K562 treated with DMSO at 1 percent for 24 hours (cell line): Measurements from ENCODE around the gene GPR101. TPM values are rescaled to one million over a fixed set of nuclear protein-coding genes. Genes with fewer than 3 reads are reported as not detected.

ENCODE experiments used
- total RNA-seq: library from RNA; unstranded; fragments of 300-600 nt; gene quantifications from 2 replicates; pipeline ENCODE4 v1.2.3, GENCODE V29; 2022; ENCODE audit warnings: low read depth; ENCODE audit not compliant: insufficient read depth

GPR101 gene
- total RNA-seq, result not detected in 2 replicates

GRCh38 chrX:137033774-137034507 is at the start of gene GPR101:
GPR101 (minus strand) TSS chrX:137033995; CDS start chrX:137031674, 2,321 bp downstream.

Other genes with a start within 250 kb of the GPR101 start
- gene RBMX, start 153.3 kb downstream of the GPR101 start, total RNA-seq, result 127 and 141 TPM in 2 replicates